ENCODE data around the gene ERLEC1. TPM values are rescaled to one million over a fixed set of nuclear protein-coding genes. Genes with fewer than 3 reads are reported as not detected.

Gene ERLEC1
- total RNA-seq, 1 donor from 2014 or later, result 41.7 TPM

DNA sequence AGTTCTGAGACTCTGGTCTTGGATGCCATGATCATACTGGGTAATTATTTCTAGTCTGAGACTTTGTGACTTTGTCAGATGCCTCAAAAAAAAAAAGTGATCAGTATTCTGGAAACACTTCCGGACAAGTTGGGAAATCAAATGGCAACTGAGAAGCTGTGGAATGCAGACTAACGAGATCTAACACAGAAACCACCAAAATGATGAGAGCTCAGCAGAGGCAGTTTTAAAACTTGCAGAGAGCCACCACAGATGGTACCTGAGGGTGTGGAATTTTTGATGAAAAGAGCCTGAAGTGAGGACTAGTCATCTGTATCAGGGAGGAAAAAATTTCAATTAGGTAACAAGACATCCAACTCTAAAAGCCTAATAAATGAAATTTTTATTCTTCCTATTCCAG, 78.4 kb downstream of the ERLEC1 start:
- Mint-ChIP-seq H3K4me1 (ENCODE audit: unreplicated experiment) (no peaks in the 10 kb centered on the region), H3K27ac (peak overlapping the region; percentile 73), H3K9me3 (no peaks in the 10 kb centered on the region), H3K36me3 (peaks cover 43% of the 10 kb centered on the region), H3K4me3 (no peak overlapping the region), H3K27me3 (no peaks in the 10 kb centered on the region)
- DNase-seq (ENCODE audit: extremely low spot score, unreplicated experiment), result no peak
- TF ChIP-seq, protein P1, sequence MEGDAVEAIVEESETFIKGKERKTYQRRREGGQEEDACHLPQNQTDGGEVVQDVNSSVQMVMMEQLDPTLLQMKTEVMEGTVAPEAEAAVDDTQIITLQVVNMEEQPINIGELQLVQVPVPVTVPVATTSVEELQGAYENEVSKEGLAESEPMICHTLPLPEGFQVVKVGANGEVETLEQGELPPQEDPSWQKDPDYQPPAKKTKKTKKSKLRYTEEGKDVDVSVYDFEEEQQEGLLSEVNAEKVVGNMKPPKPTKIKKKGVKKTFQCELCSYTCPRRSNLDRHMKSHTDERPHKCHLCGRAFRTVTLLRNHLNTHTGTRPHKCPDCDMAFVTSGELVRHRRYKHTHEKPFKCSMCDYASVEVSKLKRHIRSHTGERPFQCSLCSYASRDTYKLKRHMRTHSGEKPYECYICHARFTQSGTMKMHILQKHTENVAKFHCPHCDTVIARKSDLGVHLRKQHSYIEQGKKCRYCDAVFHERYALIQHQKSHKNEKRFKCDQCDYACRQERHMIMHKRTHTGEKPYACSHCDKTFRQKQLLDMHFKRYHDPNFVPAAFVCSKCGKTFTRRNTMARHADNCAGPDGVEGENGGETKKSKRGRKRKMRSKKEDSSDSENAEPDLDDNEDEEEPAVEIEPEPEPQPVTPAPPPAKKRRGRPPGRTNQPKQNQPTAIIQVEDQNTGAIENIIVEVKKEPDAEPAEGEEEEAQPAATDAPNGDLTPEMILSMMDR (conservative IDR thresholded peaks at IDR 0.05), result no peak

DNA sequence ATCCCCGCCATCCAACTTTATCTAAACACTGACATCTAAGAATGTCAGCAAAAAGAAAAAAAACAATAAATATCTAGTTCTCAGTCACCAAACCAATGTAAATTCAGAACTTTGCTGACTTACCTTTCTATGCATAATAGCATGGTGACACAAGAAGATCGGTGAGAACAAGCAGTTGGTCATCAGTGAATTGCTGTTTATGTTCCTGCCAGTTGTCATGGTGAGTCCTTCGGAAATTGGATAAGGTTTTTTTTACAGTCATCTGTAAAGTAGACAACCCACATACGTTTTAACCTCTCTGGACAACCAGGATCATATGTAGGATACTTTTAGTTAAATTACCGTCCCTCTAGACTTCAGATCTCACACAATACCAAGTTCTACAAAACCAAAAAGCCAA, 79.1 kb downstream of the ERLEC1 start:
- peak overlapping the region; percentile 73 for H3K27ac Mint-ChIP-seq
- TF ChIP-seq, protein P1 (conservative IDR thresholded peaks at IDR 0.05), result no peak
- no peak overlapping the region for H3K4me3 Mint-ChIP-seq
- H3K36me3 Mint-ChIP-seq, result peaks cover 36% of the 10 kb centered on the region
- H3K4me1 Mint-ChIP-seq (ENCODE audit: unreplicated experiment), result no peaks in the 10 kb centered on the region
- H3K9me3 Mint-ChIP-seq, result no peaks in the 10 kb centered on the region
- H3K27me3 Mint-ChIP-seq, result no peaks in the 10 kb centered on the region
- no peak for DNase-seq (ENCODE audit: extremely low spot score, unreplicated experiment)

DNA sequence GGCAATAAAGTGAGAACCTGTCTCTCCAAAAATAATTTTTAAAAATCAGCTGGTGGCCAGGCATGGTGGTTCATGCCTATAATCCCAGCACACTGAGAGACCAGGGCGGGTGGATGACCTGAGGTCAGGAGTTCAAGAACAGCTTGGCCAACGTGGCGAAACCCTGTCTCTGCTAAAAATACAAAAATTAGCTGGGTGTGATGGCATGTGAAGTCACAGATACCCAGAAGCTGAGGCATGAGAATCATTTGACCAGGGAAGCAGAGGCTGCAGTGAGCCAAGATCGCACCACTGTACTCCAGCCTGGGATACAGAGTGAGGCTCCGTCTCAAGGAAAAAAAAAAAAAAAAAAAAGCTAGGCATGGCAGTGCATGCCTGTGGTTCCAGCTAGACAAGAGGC, 80.3 kb downstream of the ERLEC1 start:
- no peak for DNase-seq (ENCODE audit: extremely low spot score, unreplicated experiment)
- H3K27ac Mint-ChIP-seq, result no peak overlapping the region
- H3K4me1 Mint-ChIP-seq (ENCODE audit: unreplicated experiment), result no peaks in the 10 kb centered on the region
- H3K27me3 Mint-ChIP-seq, result no peaks in the 10 kb centered on the region
- H3K36me3 Mint-ChIP-seq, result peaks cover 34% of the 10 kb centered on the region
- H3K9me3 Mint-ChIP-seq, result no peaks in the 10 kb centered on the region
- TF ChIP-seq, protein P1 (conservative IDR thresholded peaks at IDR 0.05), result no peak
- H3K4me3 Mint-ChIP-seq, result no peak overlapping the region

DNA sequence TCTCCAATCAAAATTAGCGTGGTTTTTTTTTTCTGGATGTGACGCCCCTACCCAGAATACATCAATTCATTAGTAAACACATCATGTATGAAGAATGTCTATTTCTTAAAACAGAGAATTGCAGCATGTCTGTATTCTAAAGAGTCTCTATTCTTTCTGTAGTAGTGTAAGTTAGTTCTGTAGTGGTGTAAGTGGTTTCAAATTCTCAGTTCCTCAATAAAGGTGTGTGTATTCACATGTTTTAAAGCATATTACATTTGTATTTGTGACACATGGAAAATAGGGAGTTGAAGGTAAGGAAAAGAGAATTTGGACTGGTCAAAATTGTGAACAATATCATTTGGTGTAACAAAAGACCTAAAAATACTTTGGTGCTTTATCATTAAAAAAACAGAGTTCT, 80.9 kb downstream of the ERLEC1 start:
- H3K9me3 Mint-ChIP-seq, result no peaks in the 10 kb centered on the region
- peaks cover 31% of the 10 kb centered on the region for H3K36me3 Mint-ChIP-seq
- H3K4me1 Mint-ChIP-seq (ENCODE audit: unreplicated experiment), result no peaks in the 10 kb centered on the region
- no peaks in the 10 kb centered on the region for H3K27me3 Mint-ChIP-seq
- H3K27ac Mint-ChIP-seq, result no peak overlapping the region
- DNase-seq (ENCODE audit: extremely low spot score, unreplicated experiment), result no peak
- TF ChIP-seq, protein P1 (conservative IDR thresholded peaks at IDR 0.05), result no peak
- no peak overlapping the region for H3K4me3 Mint-ChIP-seq

Small RNA genes lying within 50 kb of the gene (microRNA-seq; reads per million reads assigned to microRNA genes)
- not detected for gene MIR3682

Other genes with a start within 250 kb of the ERLEC1 start
- 2.0 and 4.7 TPM in 2 replicates for gene CHAC2, start 19.2 kb upstream of the ERLEC1 start, total RNA-seq (ENCODE audit: low replicate concordance)
- 16.8 and 47.7 TPM in 2 replicates for gene ASB3, start 91 bp upstream of the ERLEC1 start, total RNA-seq (ENCODE audit: low replicate concordance)
- 2.3 and 4.1 TPM in 2 replicates for gene GPR75, start 72.9 kb downstream of the ERLEC1 start, total RNA-seq (ENCODE audit: low replicate concordance)
- 59.0 and 65.6 TPM in 2 replicates for gene PSME4, start 183.9 kb downstream of the ERLEC1 start, total RNA-seq (ENCODE audit: low replicate concordance)